Stimulated activated CD8-positive, alpha-beta memory T cell treated with anti-CD3 and anti-CD28 coated beads, Interleukin-7, amount 100 ng/mL, for 24 hours (primary cell): ENCODE data around the gene IRGQ.
"Not testable (repeated sequence)": the region's sequence is repeated elsewhere in the genome, so short reads cannot be mapped to it uniquely, and the experiment has no call there.

ENCODE experiments used
- DNase-seq: peaks from one replicate; pipeline ENCODE4 v3.0.0-alpha.2; 2020; ENCODE audit warnings: low read depth

IRGQ gene

DNA sequence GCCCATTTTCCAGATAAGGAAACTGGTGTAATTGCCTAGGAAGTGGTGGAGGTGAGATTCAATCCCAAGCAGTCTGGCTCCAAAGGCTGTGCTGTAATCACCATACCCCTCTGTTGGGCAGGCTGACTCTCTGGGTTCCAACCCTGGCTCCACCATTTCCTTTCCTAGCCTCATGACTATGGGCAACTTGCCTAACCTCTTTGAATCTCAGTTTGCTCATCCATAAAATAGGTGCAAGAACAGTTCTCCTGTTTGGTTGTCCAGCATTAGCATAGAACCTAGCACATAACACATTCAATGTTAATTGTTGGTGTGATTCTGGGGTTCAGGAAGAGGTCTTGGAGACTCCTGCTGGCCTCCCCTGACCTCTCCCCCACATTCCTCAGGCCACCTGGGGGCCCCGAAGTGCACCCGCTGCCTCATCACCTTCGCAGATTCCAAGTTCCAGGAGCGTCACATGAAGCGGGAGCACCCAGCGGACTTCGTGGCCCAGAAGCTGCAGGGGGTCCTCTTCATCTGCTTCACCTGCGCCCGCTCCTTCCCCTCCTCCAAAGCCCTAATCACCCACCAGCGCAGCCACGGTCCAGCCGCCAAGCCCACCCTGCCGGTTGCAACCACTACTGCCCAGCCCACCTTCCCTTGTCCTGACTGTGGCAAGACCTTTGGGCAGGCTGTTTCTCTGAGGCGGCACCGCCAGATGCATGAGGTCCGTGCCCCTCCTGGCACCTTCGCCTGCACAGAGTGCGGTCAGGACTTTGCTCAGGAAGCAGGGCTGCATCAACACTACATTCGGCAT lies 2.7 kb upstream of the IRGQ start:
- DNase-seq: no peak

GRCh38 chr19:43597876-43598275 lies 1.9 kb upstream of the IRGQ start:
- DNase-seq: no peak

DNA sequence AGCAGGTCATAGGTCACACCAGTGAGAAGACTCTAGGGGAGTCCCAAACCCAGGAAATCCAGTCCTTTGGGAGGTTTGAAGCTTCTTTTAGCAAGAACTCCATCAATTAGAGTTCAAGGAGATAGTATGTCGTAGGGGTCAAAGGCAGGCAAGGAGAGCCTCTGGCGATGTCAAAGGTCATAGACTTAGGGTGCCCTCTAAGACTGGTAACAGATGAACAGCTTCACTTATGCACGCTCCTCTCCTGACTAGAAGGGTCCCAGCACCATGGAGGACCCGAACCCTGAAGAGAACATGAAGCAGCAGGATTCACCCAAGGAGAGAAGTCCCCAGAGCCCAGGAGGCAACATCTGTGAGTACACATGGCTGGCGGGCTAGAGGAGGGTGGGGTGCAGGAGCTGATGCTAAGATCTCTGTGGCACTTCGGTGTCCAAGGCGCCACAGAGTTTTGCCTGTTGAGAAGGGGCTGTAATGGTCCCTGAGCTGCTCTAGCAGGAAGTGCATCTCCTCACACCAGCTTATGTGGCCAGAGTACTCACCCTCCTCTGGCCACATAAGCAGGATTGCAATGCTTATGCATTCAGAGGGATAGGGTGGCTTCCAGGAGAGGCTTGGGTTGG lies 1.0 kb upstream of the IRGQ start:
- no peak for DNase-seq

GRCh38 chr19:43595605-43595998 lies 332 bp downstream of the IRGQ start:
- DNase-seq: no peak

DNA sequence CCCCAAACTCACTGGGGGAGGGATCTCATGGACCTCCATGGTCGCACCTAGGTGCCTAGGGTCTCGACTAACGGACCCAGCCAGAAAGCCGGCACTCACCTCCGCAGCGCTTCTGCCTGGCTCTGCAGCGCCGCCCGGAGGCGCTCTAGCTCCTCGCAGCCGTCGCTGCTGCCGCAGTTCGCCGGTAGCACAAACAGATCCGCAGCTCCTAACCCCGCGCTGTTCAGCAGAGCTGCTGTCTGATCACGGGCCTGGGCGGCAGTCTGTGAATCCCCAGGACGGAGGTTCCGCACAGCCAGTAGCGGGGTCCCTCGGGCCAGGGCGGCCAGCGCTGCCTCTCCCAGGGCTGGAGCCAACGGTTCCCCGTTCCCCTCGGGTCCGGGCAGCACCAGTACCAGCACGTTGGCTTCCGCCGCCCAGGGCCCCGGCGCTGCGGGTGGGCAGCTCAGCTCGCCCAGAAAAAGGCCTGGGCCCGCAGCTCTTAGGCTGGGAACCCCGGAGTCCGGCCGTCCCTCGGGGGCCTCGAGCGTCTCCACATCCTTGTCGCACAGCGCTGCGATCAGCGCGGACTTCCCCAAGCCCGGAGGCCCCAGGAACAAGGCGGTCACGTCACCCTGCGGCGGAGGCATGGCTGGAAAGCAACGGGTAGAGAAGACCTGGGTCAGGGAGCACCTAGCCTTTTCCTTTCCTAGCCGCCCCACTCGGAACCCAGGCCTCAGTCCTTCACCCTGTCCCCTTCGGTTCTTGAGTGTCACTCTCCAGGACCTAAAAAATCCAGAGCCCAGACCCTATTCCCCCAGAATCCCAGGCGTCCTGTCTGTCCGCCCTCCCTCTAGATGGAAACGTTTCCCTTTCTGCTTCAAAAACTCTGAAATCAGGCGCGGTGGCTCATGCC lies 977 bp downstream of the IRGQ start:
- peak; percentile 29 for DNase-seq

DNA sequence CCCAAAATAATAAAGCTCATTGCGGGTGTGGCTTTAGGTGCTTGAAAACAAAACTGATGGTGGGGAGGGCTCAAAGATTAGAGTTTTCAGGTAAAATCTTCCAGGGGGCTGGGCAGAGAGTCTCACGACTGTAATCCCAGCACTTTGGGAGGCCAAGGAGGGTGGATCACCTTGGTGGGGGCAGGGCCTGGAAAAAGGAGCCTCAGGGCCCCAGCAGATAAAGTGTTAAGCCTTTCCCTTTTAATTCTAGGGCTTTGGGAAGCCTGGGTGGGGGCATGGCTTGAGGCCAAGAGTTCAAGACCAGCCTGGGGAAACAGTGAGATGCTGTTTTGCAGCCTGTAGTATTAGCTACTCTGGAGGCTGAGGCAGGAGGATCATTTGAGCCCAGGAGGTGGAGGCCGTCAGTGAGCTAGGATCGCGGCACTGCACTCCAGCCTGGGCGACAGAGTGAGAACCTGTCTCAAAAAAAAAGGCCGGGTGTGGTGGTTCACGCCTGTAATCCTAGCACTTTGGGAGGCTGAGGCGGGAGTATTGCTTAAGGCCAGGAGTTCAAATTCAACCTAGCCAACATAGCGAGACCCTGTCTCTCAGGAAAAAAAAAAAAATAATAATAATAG lies 1.7 kb downstream of the IRGQ start:
- DNase-seq: no peak

GRCh38 chr19:43592800-43593350 lies 3.1 kb downstream of the IRGQ start:
- no peak for DNase-seq

GRCh38 chr19:43591904-43592772 lies 3.8 kb downstream of the IRGQ start:
- no peak for DNase-seq

DNA sequence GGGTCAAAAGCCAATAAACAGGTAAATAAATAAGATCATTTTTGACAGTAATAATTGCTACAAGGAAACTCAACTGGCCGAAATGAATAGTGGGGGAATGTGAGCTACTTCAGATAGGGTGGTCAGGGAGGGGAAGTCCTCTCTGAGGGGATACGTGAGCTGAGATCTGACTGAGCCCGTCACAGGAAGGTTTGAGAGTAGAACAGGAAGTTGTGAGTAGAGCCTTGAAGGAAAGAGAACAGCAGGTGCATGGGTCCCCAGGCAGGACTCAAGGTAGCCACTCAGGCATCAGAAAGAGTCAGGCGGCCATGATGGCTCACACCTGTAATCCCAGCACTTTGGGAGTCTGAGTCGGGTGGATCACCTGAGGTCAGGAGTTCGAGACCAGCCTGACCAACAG lies 6.3 kb downstream of the IRGQ start:
- no peak for DNase-seq

DNA sequence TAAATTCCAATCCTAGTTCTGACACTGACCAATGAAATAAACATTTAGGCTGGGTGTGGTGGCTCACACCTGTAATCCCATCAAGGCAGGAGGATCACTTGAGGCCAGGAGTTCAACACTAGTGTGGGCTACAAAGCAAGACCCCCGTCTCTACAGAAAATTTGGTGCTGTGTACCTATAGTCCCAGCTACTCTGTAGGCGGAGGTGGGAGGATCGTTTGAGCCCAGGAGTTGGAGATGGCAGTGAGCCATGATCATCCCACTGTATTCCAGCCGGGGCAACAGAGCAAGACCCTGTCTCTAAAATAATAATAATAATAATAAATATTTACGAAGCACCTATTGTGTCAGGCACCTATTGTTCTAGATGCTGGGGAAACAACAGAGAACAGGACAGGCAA lies 6.7 kb downstream of the IRGQ start:
- DNase-seq: no peak

GRCh38 chr19:43587029-43587428 lies 8.9 kb downstream of the IRGQ start:
- not testable (repeated sequence) for DNase-seq

DNA sequence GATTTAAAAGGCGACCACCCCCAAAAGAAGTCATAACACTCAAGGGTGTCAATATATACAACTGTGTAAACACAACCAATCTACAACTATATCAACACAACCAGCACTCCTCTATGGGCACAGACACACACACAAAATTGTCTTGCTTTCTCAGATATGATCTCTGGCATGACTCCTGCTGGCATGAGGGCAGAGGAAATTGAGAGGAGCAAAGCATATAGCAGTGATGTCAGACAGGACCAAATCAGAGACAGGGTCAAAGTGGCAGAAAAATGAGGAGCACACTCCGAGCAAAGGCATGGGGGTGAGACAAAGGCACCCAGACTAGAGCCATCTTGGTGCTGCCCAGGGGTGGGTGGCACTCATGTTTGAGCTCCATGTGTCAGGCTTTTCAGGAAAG lies 9.6 kb downstream of the IRGQ start:
- DNase-seq: no peak

GRCh38 chr19:43584484-43584883 lies 11.4 kb downstream of the IRGQ start:
- DNase-seq: no peak

GRCh38 chr19:43582495-43582894 lies 13.4 kb downstream of the IRGQ start:
- DNase-seq: no peak

DNA sequence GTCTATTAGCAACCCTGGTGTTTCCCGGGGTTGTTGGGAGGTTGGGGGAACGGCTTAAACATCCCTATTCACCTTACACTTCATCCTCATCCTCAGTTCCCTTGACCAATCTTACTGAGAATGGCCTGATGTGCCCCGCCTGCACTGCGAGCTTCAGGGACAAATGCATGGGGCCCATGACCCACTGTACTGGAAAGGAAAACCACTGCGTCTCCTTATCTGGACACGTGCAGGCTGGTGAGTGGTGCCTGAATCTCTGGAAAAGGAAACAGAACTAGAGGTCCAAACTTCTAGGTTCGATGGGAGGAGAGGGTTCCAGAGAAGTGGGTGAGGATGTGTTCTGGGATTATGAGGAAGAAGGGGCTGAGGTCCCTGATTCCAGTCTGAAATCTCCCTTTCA lies 14.5 kb downstream of the IRGQ start:
- DNase-seq: no peak

DNA sequence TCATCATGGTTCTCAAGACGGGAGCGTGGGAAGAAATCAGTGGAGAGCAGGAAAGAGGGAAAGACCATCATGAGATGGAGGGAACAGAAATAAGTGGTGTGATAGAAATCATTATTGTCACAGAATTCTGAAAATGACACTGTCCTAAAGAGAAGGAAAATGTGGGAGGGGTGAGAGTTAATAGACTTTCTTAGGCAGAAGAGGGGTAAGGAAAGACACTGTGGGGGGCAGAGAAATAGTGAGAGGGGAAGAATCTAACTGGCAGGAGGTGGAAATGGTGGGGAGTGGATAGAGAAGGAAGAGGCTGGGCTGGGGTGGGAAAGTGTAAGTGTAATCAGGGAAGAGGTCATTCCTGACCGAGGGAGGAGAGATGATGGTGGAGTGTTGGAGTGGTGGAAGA lies 17.1 kb downstream of the IRGQ start:
- DNase-seq: no peak

DNA sequence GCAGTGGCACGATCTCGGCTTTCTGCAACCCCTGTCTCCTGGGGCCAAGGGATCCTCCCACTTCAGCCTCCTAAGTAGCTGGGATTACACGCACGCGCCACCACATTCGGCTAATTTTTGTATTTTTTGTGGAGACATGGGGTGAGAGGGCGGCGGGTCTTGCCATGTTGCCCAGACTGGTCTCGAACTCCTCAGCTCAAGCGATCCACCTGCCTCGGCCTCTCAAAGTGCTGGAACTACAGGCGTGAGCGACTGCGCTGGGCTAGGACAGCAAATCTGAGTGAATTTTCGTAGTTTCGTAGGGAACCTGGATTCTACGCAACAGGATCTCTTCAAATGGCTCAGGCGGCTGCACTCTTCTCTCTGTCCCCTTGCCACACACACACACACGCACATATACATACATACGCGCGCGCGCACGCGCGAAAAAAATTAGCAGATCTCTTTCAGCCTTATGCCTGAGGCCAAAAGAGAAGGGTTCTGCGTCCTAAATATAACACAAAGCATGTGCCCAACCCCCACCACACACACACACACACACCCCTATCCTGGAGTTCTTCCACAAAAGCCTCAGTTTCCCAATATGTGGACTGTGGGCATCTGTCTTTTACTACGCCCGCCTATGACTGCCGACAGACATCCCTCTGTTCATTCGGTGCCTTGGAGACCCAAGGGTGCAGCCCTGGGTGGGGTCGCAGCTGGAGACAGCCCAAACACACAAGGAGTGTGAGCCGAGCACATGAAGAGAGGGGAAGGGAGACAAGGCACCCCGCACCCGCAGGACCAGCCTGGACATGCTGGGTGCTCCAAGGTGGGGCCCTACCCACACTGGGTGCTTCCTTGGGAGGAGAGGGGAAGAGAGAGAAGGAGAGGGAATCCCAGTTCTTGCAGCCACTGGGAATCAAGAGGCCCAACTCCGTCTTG lies 19.7 kb downstream of the IRGQ start:
- DNase-seq: no peak

DNA sequence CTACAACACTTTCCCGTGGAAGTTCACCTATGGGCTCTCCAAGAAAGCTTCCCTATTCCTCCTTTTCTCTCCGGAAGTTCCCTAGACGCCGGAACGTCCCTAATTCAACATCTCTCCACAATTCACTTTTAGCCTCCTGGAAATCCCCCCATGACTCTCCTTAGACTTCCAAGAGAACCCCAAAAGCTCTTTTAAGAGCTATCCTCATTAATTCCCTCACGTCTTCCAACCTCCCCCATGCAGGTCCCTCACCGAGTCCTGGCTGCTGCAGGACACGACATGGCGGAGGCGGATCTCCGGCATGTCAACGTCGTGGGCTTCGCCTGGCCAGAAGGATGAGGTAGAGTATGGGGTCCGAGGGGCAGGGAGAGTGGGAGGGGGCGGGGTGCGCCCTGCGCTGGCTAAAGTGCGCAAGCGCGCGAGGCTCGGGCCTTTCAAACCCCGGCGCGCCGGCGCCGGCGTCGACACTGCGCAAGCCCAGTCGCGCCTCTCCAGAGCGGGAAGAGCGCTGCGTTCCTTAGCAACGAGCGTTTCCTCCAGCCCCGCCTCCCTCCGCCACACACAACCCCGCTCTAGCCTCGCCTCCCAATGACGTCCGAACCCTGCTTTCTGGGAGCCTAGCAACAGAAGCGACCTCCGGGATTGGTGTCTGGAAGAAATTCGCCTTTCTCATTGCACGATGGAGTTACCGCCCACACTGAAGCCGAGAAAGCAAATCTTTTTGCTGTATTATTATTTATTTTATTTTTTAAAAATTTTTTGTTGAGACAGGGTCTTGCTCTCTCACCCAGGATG lies 20.6 kb downstream of the IRGQ start, which contains the start of the genes PINLYP and XRCC1:
Gene PINLYP (plus strand): TSS at position 646 of the 795 bp plus-strand sequence. CDS start 1,391 bp downstream, outside the sequence.
Gene XRCC1 (minus strand): TSS at position 372 of the 795 bp plus-strand sequence. CDS start 69 bp downstream, at position 303.
- DNase-seq: peak; percentile 89
